ENCODE measurements around the gene MOGAT3. TPM values are rescaled to one million over a fixed set of nuclear protein-coding genes. Genes with fewer than 3 reads are reported as not detected.

MOGAT3 gene
- total RNA-seq, 1 experiment from 2014 or later, result not detected

- Histone ChIP-seq H3K27me3 (no peaks in the 10 kb centered on the region), H3K9me3 (no peaks in the 10 kb centered on the region), H3K36me3 (no peaks in the 10 kb centered on the region), H3K4me3 (no peak overlapping the region)
- DNase-seq, result no peak
Observed at GRCh38 chr7:101236292-101236835, 35.5 kb upstream of the MOGAT3 start.

GRCh38 chr7:101235522-101235921 is 34.7 kb upstream of the MOGAT3 start:
- H3K27me3 ChIP-seq, result no peaks in the 10 kb centered on the region
- no peak overlapping the region for H3K4me3 ChIP-seq
- no peak for DNase-seq
- no peaks in the 10 kb centered on the region for H3K9me3 ChIP-seq
- H3K36me3 ChIP-seq, result no peaks in the 10 kb centered on the region

GRCh38 chr7:101235050-101235449 is 34.2 kb upstream of the MOGAT3 start:
- no peak for DNase-seq
- no peak overlapping the region for H3K4me3 ChIP-seq
- no peaks in the 10 kb centered on the region for H3K36me3 ChIP-seq
- H3K9me3 ChIP-seq, result no peaks in the 10 kb centered on the region
- H3K27me3 ChIP-seq, result no peaks in the 10 kb centered on the region

- no peak for DNase-seq
- H3K27me3 ChIP-seq, result no peaks in the 10 kb centered on the region
Observed at GRCh38 chr7:101234636-101235035, 33.8 kb upstream of the MOGAT3 start.

GRCh38 chr7:101233907-101234547 is 33.2 kb upstream of the MOGAT3 start:
- H3K36me3 ChIP-seq, result no peaks in the 10 kb centered on the region

More at GRCh38 chr7:101234636-101235035, 33.8 kb upstream of the MOGAT3 start:
- H3K4me3 ChIP-seq, result no peak overlapping the region
- H3K36me3 ChIP-seq, result no peaks in the 10 kb centered on the region
- H3K9me3 ChIP-seq, result no peaks in the 10 kb centered on the region

GRCh38 chr7:101232141-101232850 is 31.5 kb upstream of the MOGAT3 start:
- Histone ChIP-seq H3K4me3 (no peak overlapping the region), H3K36me3 (no peaks in the 10 kb centered on the region), H3K9me3 (no peaks in the 10 kb centered on the region), H3K27me3 (no peaks in the 10 kb centered on the region)
- no peak for DNase-seq

More at GRCh38 chr7:101233907-101234547, 33.2 kb upstream of the MOGAT3 start:
- H3K4me3 ChIP-seq, result no peak overlapping the region
- H3K27me3 ChIP-seq, result no peaks in the 10 kb centered on the region
- H3K9me3 ChIP-seq, result no peaks in the 10 kb centered on the region
- no peak for DNase-seq

GRCh38 chr7:101231644-101232043 is 30.8 kb upstream of the MOGAT3 start:
- DNase-seq, result no peak
- H3K27me3 ChIP-seq, result no peaks in the 10 kb centered on the region
- no peaks in the 10 kb centered on the region for H3K36me3 ChIP-seq
- no peaks in the 10 kb centered on the region for H3K9me3 ChIP-seq
- H3K4me3 ChIP-seq, result no peak overlapping the region

- DNase-seq, result no peak
- H3K36me3 ChIP-seq, result no peaks in the 10 kb centered on the region
- H3K9me3 ChIP-seq, result no peaks in the 10 kb centered on the region
- H3K27me3 ChIP-seq, result no peaks in the 10 kb centered on the region
- no peak overlapping the region for H3K4me3 ChIP-seq
Observed at GRCh38 chr7:101226721-101227120, 25.9 kb upstream of the MOGAT3 start.

- Histone ChIP-seq H3K36me3 (no peaks in the 10 kb centered on the region), H3K9me3 (no peaks in the 10 kb centered on the region), H3K27me3 (no peaks in the 10 kb centered on the region), H3K4me3 (no peak overlapping the region)
- no peak for DNase-seq
Observed at GRCh38 chr7:101225650-101226049, 24.8 kb upstream of the MOGAT3 start.

- H3K4me3 ChIP-seq, result no peak overlapping the region
- no peak for DNase-seq
- no peaks in the 10 kb centered on the region for H3K9me3 ChIP-seq
- H3K27me3 ChIP-seq, result no peaks in the 10 kb centered on the region
- H3K36me3 ChIP-seq, result no peaks in the 10 kb centered on the region
Observed at GRCh38 chr7:101223528-101223927, 22.7 kb upstream of the MOGAT3 start.

GRCh38 chr7:101222275-101222830 is 21.5 kb upstream of the MOGAT3 start:
- H3K9me3 ChIP-seq, result no peaks in the 10 kb centered on the region
- no peaks in the 10 kb centered on the region for H3K36me3 ChIP-seq
- DNase-seq, result no peak
- H3K4me3 ChIP-seq, result no peak overlapping the region
- H3K27me3 ChIP-seq, result no peaks in the 10 kb centered on the region

- H3K4me3 ChIP-seq, result no peak overlapping the region
- no peaks in the 10 kb centered on the region for H3K9me3 ChIP-seq
- DNase-seq, result no peak
- H3K27me3 ChIP-seq, result no peaks in the 10 kb centered on the region
- 0 out of 2 replicates have a peak, but pooled peaks cover under 1% of the 10 kb centered on the region for H3K36me3 ChIP-seq
Observed at GRCh38 chr7:101220295-101220694, 19.5 kb upstream of the MOGAT3 start.

- Histone ChIP-seq H3K9me3 (no peaks in the 10 kb centered on the region), H3K36me3 (peaks cover 8% of the 10 kb centered on the region), H3K27me3 (no peaks in the 10 kb centered on the region), H3K4me3 (peak overlapping the region; percentile 84)
- peak; percentile 10 for DNase-seq
Observed at GRCh38 chr7:101218236-101219125, 17.6 kb upstream of the MOGAT3 start.

- Histone ChIP-seq H3K36me3 (peaks cover 8% of the 10 kb centered on the region), H3K4me3 (peak within 1 kb of the TSS; percentile 84), H3K9me3 (no peaks in the 10 kb centered on the region), H3K27me3 (no peaks in the 10 kb centered on the region)
- peak; percentile 87 for DNase-seq
Observed at GRCh38 chr7:101217388-101218235, 16.8 kb upstream of the MOGAT3 start, which contains the start of the genes PLOD3 and ZNHIT1. TSS of gene PLOD3 (minus strand) at chr7:101217581. CDS start at chr7:101217274, 307 bp downstream. TSS of gene ZNHIT1 (plus strand) at chr7:101218165. CDS start at chr7:101218196, 31 bp downstream.

- H3K27me3 ChIP-seq, result no peaks in the 10 kb centered on the region
- no peaks in the 10 kb centered on the region for H3K9me3 ChIP-seq
- peaks cover 8% of the 10 kb centered on the region for H3K36me3 ChIP-seq
- peak overlapping the region; percentile 84 for H3K4me3 ChIP-seq
- DNase-seq, result no peak
Observed at GRCh38 chr7:101216860-101217387, 16.1 kb upstream of the MOGAT3 start.

All from MG63 (cell line).